ENCODE measurements around the gene PODN.

GRCh38 chr1:53080041-53080440, 18.0 kb downstream of the PODN start:
- TF ChIP-seq POLR2A (IDR thresholded peaks at IDR 0.05; ENCODE audit: low read depth, low read length): no peak
- no peak for TF ChIP-seq MAZ (IDR thresholded peaks at IDR 0.05; ENCODE audit: borderline replicate concordance, low read depth, low read length)
